Breast epithelium (tissue), 3 donors: ENCODE results near the gene RFTN1.

Experiments
- POLR2A ChIP-seq: fragments of 450-650 bp; IDR thresholded peaks from one replicate; pipeline ENCODE4 v1.6.1; 2016; ENCODE audit warnings: antibody characterized with exemption, mild to moderate bottlenecking, moderate library complexity
- POLR2AphosphoS5 ChIP-seq, 3 donors: sonication (generic); formaldehyde crosslinking; IDR thresholded peaks; one replicate each; pipeline ENCODE4 v1.6.1; 2017; ENCODE audit warnings: antibody characterized with exemption in 3 of 3
- TF ChIP-seq, protein P1 (sequence below), 3 donors: fragments of 450-650 bp; IDR thresholded peaks; one replicate each; pipeline ENCODE4 v1.5.1; 2016 to 2017; ENCODE audit warnings: antibody characterized with exemption in 3 of 3, mild to moderate bottlenecking in 3 of 3, moderate library complexity in 3 of 3

DNA sequence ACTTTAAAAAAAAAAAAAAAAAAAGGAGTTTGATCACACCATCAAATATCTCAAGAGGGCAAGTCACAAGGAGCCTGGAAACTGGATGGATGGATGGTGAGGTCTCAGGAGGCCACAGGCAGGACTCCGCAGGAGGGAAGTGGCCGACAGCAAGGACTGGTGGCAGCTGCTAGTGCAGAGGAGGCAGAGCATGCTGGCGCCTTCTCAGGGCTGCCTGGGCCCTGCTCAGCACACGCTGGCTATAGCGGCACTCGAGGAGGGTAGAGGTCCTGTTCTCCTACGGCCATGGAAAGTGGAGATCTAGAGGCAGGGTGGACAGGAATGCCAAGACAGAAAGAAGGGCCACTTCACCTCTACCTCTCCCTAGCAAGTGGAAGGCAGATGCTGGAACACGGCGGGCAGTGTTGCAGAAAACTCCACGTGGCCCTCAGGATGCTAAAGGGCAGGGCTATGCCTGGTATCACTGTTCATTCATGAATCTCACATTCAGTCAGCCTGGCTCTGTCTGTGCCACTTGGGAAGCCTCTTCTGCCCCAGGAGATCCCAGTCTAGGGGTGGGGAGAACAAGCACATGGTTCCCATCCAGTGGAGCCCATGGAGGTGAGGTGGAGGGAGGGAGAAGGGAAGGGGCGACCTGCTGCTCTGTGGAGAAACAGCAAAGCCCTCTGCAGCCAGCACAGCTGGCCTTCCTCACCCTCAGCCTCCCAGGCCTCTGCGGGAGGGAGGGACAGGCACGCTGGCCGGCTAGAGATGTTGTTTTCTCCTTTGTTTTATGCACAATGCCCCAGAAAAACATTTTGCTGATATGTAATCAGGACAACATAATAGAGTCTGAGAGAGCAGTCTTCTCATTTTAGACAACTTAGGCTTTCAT, 177.5 kb downstream of the RFTN1 start:
- TF ChIP-seq POLR2A, result no peak
- TF ChIP-seq, protein P1, sequence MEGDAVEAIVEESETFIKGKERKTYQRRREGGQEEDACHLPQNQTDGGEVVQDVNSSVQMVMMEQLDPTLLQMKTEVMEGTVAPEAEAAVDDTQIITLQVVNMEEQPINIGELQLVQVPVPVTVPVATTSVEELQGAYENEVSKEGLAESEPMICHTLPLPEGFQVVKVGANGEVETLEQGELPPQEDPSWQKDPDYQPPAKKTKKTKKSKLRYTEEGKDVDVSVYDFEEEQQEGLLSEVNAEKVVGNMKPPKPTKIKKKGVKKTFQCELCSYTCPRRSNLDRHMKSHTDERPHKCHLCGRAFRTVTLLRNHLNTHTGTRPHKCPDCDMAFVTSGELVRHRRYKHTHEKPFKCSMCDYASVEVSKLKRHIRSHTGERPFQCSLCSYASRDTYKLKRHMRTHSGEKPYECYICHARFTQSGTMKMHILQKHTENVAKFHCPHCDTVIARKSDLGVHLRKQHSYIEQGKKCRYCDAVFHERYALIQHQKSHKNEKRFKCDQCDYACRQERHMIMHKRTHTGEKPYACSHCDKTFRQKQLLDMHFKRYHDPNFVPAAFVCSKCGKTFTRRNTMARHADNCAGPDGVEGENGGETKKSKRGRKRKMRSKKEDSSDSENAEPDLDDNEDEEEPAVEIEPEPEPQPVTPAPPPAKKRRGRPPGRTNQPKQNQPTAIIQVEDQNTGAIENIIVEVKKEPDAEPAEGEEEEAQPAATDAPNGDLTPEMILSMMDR (IDR thresholded peaks at IDR 0.05), result no peak
- no peak for TF ChIP-seq POLR2AphosphoS5 (IDR thresholded peaks at IDR 0.05)
